ENCODE data around the gene CGB8.
"Not testable (repeated sequence)": the region's sequence is repeated elsewhere in the genome, so short reads cannot be mapped to it uniquely, and the experiment has no call there.

CGB8 gene

GRCh38 chr19:49056902-49057596 lies 8.1 kb upstream of the CGB8 start:
- ATAC-seq = peak; percentile 14
- not testable (repeated sequence) for H3K27ac Mint-ChIP-seq; DNase-seq; H3K9me3 Mint-ChIP-seq; H3K36me3 Mint-ChIP-seq (ENCODE audit: low read depth)
- Mint-ChIP-seq H3K4me1 (peaks cover 17% of the 10 kb centered on the region), H3K27me3 (peaks cover 50% of the 10 kb centered on the region), H3K4me3 (peak overlapping the region; percentile 58)

DNA sequence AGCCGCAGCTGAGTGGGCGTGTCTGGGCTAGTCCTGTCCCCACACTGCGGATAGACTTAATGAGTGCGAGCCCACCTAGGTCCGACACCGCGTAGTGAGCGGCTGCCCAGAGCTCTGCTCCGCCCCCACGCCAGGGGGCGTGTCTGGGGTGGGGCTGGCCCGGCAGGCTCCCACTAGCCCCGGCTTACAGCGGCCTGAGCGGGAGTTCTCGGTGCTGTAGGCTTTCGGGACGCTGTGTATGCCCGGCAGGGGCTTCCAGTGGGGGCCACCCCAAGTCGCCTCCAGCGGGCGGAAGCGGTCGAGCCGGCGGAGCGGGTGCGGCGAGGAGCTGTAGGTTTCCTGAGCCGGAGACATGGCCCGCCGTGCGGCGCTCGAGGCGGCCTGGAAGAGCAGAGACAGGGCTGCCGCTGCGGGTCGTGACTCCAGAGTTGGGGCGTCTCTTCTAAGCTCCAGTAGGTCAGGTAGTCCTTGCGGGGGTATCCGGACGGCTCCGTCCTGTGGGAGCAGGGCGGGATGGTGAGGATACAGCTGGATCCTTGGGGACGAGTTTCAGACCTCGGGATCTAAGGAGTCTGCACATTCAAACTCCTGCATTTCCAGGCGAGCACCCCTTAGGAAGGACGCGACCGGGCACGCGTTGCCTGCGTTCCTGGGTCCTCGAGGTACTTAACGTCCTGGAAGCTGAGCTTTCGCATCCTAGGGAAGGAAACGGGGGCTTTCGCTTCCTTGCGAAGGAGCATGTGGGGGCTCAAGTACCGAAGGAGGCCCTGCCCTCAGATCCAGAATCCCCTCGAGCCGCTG lies 7.4 kb upstream of the CGB8 start:
- H3K9me3 Mint-ChIP-seq = no peaks in the 10 kb centered on the region
- peak; percentile 70 for ATAC-seq

DNA sequence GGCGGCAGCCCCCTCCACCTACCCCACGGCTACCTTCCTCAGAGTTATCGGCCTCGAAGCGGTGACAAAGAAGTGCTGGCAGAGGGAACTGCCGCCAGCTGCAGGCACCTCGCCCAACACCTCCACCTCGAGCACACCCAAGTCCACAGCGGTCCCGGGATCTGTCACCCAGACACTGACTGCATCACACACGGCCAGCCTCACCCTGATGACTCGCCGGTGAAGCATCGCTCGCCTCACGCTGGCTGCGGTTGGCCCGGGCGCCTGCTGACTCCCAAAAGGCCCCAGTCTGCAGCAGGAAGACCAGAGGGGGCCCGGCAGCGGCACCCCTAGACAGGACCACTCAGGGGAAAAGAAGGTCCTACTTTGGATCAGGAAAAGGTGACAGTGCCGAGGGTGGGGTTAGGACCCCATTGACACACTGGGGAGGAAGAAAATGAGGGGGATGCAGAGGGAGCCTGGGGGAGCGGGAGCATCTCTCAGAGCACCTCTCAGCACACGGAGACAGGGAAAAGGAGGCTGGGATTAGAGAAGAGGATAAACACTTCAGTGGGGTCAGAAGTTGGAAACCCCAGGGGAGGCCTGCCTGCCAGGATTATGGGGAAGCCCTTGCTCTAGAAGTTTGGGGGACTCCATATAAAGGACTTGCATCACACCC lies 1.6 kb upstream of the CGB8 start:
- not testable (repeated sequence) for DNase-seq; H3K4me3 Mint-ChIP-seq; H3K27ac Mint-ChIP-seq; H3K27me3 Mint-ChIP-seq; H3K36me3 Mint-ChIP-seq (ENCODE audit: low read depth); H3K4me1 Mint-ChIP-seq; H3K9me3 Mint-ChIP-seq; ATAC-seq

More for the DNA sequence above, 7.4 kb upstream of the CGB8 start:
- H3K4me3 Mint-ChIP-seq = peak overlapping the region; percentile 58
- no peaks in the 10 kb centered on the region for H3K36me3 Mint-ChIP-seq (ENCODE audit: low read depth)
- H3K27me3 Mint-ChIP-seq = peaks cover 50% of the 10 kb centered on the region
- no peak overlapping the region for H3K27ac Mint-ChIP-seq
- peak; percentile 66 for DNase-seq
- peaks cover 17% of the 10 kb centered on the region for H3K4me1 Mint-ChIP-seq

DNA sequence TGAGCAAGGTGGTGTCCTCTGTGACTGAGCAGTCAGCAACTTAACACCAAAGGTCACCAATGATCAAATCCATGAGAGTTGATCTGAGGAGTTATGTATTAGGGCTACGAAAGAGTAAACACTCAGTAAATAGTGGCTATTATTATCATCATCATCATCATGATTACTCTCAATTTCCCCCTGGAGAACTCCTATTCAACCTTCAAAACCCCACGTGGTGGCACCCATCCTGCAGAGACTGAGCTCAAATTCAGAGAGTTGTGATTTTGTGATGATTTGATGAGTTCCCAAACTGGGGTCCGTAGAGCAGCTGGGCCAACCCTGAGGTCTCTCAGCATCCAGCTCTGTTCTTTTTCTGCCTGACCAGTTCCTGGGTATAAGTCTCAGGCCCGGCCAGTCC lies 923 bp upstream of the CGB8 start:
- ATAC-seq; DNase-seq; H3K36me3 Mint-ChIP-seq (ENCODE audit: low read depth); H3K9me3 Mint-ChIP-seq; H3K4me3 Mint-ChIP-seq; H3K4me1 Mint-ChIP-seq; H3K27ac Mint-ChIP-seq; H3K27me3 Mint-ChIP-seq: not testable (repeated sequence)

- not testable (repeated sequence) for H3K27me3 Mint-ChIP-seq; ATAC-seq; DNase-seq; H3K36me3 Mint-ChIP-seq (ENCODE audit: low read depth); H3K4me3 Mint-ChIP-seq; H3K9me3 Mint-ChIP-seq; H3K4me1 Mint-ChIP-seq; H3K27ac Mint-ChIP-seq
Measured at GRCh38 chr19:49043548-49043947, 5.4 kb downstream of the CGB8 start, which contains the start of gene CGB5. Gene CGB5 (plus strand): TSS chr19:49043848. CDS start chr19:49044210, 362 bp downstream.

GRCh38 chr19:49042666-49043065 lies 6.2 kb downstream of the CGB8 start:
- H3K27ac Mint-ChIP-seq; ATAC-seq; H3K36me3 Mint-ChIP-seq (ENCODE audit: low read depth); H3K9me3 Mint-ChIP-seq; H3K27me3 Mint-ChIP-seq; H3K4me3 Mint-ChIP-seq; H3K4me1 Mint-ChIP-seq; DNase-seq: not testable (repeated sequence)

DNA sequence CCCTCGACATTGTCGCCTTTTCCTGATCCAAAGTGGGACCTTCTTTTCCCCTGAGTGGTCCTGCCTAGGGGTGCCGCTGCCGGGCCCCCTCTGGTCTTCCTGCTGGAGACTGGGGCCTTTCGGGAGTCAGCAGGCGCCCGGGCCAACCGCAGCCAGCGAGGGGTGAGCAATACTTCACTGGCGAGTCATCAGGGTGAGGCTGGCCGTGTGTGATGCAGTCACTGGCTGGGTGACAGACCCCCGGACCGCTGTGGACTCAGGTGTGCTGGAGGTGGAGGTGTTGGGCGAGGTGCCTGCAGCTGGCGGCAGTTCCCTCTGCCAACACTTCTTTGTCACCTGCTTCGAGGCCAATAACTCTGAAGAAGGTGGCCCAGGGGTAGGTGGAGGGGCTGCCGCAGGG lies 6.7 kb downstream of the CGB8 start:
- no peaks in the 10 kb centered on the region for H3K9me3 Mint-ChIP-seq
- H3K4me3 Mint-ChIP-seq = no peak overlapping the region
- H3K4me1 Mint-ChIP-seq = no peaks in the 10 kb centered on the region
- H3K36me3 Mint-ChIP-seq (ENCODE audit: low read depth) = no peaks in the 10 kb centered on the region
- DNase-seq (no peak), ATAC-seq (no peak)
- H3K27me3 Mint-ChIP-seq = no peaks in the 10 kb centered on the region
- no peak overlapping the region for H3K27ac Mint-ChIP-seq

- H3K4me3 Mint-ChIP-seq; H3K4me1 Mint-ChIP-seq; H3K27me3 Mint-ChIP-seq; H3K36me3 Mint-ChIP-seq (ENCODE audit: low read depth); ATAC-seq; H3K27ac Mint-ChIP-seq; DNase-seq; H3K9me3 Mint-ChIP-seq: not testable (repeated sequence)
Measured at GRCh38 chr19:49039736-49040135, 9.2 kb downstream of the CGB8 start.

DNA sequence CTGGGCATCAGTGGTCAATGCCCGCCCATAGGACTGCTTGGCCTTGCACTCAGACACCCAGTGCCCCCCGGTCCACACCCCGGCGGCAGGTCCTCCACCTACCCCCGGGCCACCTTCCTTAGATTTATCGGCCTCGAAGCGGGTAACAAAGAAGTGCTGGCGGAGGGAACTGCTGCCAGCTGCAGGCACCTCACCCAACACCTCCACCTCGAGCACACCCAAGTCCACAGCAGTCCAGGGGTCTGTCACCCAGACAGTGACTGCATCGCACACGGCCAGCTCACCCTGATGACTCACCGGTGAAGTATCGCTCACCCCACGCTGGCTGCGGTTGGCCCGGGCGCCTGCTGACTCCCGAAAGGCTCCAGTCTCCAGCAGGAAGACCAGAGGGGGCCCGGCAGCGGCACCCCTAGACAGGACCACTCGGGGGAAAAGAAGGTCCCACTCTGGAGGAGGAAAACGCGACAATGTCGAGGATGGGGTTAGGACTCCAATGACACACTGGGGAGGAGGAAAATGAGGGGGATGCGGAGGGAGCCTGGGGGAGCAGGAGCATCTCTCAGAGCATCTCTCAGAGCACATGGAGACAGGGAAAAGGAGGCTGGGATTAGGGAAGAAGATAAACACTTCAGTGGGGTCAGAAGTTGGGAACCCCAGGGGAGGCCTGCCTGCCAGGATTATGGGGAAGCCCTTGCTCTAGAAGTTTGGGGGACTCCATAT lies 10.2 kb downstream of the CGB8 start:
- H3K27ac Mint-ChIP-seq; H3K36me3 Mint-ChIP-seq (ENCODE audit: low read depth); H3K9me3 Mint-ChIP-seq; H3K4me1 Mint-ChIP-seq; H3K27me3 Mint-ChIP-seq; DNase-seq; H3K4me3 Mint-ChIP-seq; ATAC-seq: not testable (repeated sequence)

GRCh38 chr19:49038111-49038510 lies 10.8 kb downstream of the CGB8 start:
- not testable (repeated sequence) for H3K9me3 Mint-ChIP-seq, H3K4me1 Mint-ChIP-seq

GRCh38 chr19:49036815-49037214 lies 12.1 kb downstream of the CGB8 start, which contains the start of gene CGB1:
Gene CGB1 (minus strand): TSS chr19:49036895. CDS start chr19:49036711, 184 bp downstream.
- H3K36me3 Mint-ChIP-seq (ENCODE audit: low read depth); H3K27ac Mint-ChIP-seq; H3K27me3 Mint-ChIP-seq; H3K9me3 Mint-ChIP-seq; ATAC-seq; H3K4me1 Mint-ChIP-seq; H3K4me3 Mint-ChIP-seq: not testable (repeated sequence)
- DNase-seq = peak; percentile 67

More at GRCh38 chr19:49038111-49038510, 10.8 kb downstream of the CGB8 start:
- H3K27ac Mint-ChIP-seq; H3K4me3 Mint-ChIP-seq; DNase-seq; ATAC-seq; H3K27me3 Mint-ChIP-seq; H3K36me3 Mint-ChIP-seq (ENCODE audit: low read depth): not testable (repeated sequence)

GRCh38 chr19:49031642-49032301 lies 17.1 kb downstream of the CGB8 start, which contains the start of gene CGB2:
Gene CGB2 (plus strand): TSS chr19:49031890. CDS start chr19:49032096, 206 bp downstream.
- H3K27ac Mint-ChIP-seq = peak within 1 kb of the TSS; percentile 80
- H3K4me1 Mint-ChIP-seq; H3K36me3 Mint-ChIP-seq (ENCODE audit: low read depth); H3K9me3 Mint-ChIP-seq: not testable (repeated sequence)
- H3K27me3 Mint-ChIP-seq = peaks cover 11% of the 10 kb centered on the region
- ATAC-seq (peak; percentile 77), DNase-seq (peak; percentile 75)
- H3K4me3 Mint-ChIP-seq = peak within 1 kb of the TSS; percentile 38

- H3K9me3 Mint-ChIP-seq; H3K36me3 Mint-ChIP-seq (ENCODE audit: low read depth); DNase-seq; ATAC-seq; H3K27ac Mint-ChIP-seq; H3K4me3 Mint-ChIP-seq; H3K27me3 Mint-ChIP-seq; H3K4me1 Mint-ChIP-seq: not testable (repeated sequence)
Measured at GRCh38 chr19:49030323-49030722, 18.6 kb downstream of the CGB8 start.

DNA sequence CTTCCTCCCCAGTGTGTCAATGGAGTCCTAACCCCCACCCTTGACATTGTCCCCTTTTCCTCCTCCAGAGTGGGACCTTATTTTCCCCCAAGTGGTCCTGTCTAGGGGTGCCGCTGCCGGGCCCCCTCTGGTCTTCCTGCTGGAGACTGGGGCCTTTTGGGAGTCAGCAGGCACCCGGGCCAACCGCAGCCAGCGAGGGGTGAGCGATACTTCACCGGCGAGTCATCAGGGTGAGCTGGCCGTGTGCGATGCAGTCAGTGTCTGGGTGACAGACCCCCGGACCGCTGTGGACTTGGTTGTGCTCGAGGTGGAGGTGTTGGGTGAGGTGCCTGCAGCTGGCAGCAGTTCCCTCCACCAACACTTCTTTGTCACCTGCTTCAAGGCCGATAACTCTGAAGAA lies 19.2 kb downstream of the CGB8 start:
- H3K36me3 Mint-ChIP-seq (ENCODE audit: low read depth); H3K4me3 Mint-ChIP-seq; H3K27me3 Mint-ChIP-seq; ATAC-seq; H3K4me1 Mint-ChIP-seq; DNase-seq; H3K27ac Mint-ChIP-seq; H3K9me3 Mint-ChIP-seq: not testable (repeated sequence)

Measured in activated naive CD8-positive, alpha-beta T cell treated with anti-CD3 and anti-CD28 coated beads, Interleukin-2, amount 50 U/mL, for 24 hours (primary cell).